Left colon (tissue), 2 donors: ENCODE measurements around the gene CLASRP. TPM values are rescaled to one million over a fixed set of nuclear protein-coding genes. Genes with fewer than 3 reads are reported as not detected.

Source experiments
- ATAC-seq: fragments of 200-7000 bp; cut with Tn5 transposase; one replicate; pipeline ENCODE4 v1.9.1; 2020; ENCODE audit warnings: mild to moderate bottlenecking, moderate library complexity
- DNase-seq, 2 donors: peaks; one replicate each; pipeline ENCODE4 v3.0.0-alpha.2; 2020
- intact Hi-C, 2 donors: fragments of 100-400 bp; cut with DNase I in 1 of 2; cut with micrococcal nuclease in 1 of 2; formaldehyde crosslinking; loops; one replicate each; pipeline versions ENCODE4 v1.11.2 to v1.14.0; 2022; cut with DNase I, micrococcal nuclease
- total RNA-seq, 2 donors: library from RNA; stranded (reverse); fragmentation: NEBNext Ultra II Directional; extraction: Animal tissue kit (Norgen Biotek cat#: 25700); gene quantifications; one replicate each; pipeline ENCODE4 v1.2.1, GENCODE V29; 2021
- donor health status: DM: no; HTN: no; CAD: no.
- donor health status: DM: yes; HTN: yes; CAD: no.

The CLASRP gene
- total RNA-seq, 2 donors from 2014 or later, result 65.3 to 92.8 TPM

- ATAC-seq (peak; percentile 90), DNase-seq (peak; percentile 56 to 58)
- intact Hi-C loops, result no loop called here
These were observed 13.2 kb downstream of the CLASRP start for GRCh38 chr19:45051929-45052579.

GRCh38 chr19:45056831-45057230 lies 18.0 kb downstream of the CLASRP start:
- intact Hi-C loops, result no loop called here
- ATAC-seq (no peak), DNase-seq (no peak)

DNA sequence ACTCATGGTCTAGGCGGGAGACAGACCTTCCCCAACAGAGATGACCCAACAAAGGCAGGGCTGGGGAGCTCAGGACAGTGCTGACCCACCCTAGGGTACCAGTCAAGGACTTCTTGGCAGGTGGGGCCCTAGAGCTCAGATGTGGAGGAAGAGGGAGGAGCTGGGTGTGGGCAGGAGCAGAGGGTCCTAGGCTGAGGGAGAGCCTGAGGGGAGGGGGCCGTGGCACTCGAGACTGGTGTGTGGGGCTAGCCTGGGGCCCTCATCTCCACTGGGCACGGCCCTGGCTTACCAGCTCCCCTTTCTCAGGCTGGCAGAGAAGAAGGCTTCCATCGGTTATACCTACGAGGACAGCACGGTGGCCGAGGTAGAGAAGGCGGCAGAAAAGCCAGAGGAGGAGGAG lies 18.6 kb downstream of the CLASRP start:
- intact Hi-C loops, result no loop called here
- DNase-seq, result no peak
- ATAC-seq, result no peak

DNA sequence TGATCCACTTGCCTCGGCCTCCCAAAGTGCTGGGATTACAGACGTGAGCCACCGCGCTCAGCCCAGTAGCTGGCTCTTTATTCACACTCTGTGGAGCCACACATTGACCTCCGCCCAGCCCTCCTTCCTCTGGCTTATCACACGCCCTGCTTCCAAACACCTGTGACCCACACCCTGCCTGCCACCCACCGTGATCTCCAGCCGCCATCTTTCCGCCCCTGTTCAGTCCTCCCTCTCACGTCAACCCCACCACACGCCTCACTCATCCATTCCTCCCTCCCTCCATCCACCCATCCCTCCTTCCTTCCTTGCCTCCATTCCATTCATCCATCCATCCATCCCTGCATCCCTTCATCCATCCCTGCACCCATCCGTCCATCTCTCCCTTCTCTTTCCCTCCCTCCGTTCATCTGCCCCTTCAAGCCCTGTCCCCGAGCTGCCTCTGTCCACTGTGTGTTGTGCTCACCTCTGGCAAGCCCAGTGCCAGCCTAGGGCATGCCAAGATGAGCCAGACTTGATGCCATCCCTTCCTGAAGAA lies 19.8 kb downstream of the CLASRP start:
- ATAC-seq (no peak), DNase-seq (no peak)
- intact Hi-C loops, result no loop called here

DNA sequence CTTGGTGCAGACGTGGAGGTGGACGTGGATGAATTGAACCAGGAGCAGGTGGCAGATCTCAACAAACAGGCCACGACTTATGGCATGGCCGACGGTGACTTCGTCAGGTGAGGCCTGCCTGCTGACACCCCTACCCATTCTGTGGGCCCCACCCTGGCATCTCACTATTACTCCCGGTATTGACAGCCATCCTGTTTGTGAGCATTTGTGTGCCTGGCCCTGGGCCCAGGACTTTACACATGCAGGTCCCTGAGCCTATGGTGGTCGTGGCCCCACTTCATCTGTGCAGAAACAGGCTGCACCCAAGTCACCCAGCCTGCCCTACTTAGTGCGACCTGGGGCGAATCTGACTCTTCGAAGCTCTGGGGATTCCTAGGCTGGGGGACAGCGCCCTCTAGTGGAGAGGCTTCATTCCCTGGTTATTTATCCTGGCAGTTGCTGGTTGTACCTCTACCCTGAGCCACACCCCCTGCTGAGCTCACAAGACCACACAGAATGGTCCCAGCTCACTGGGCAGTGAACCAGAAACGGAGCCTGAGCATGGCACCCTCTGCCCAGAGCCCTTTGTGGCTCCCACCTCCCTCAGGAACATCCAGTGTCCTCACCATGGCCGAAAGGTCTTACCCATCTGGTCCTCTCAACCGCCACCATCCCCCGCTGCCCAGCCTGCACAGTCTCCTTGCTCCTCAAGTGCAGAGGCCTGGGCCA lies 20.6 kb downstream of the CLASRP start:
- peak; percentile 81 for ATAC-seq
- DNase-seq, result peak; percentile 68 to 89
- intact Hi-C loops, result no loop called here

DNA sequence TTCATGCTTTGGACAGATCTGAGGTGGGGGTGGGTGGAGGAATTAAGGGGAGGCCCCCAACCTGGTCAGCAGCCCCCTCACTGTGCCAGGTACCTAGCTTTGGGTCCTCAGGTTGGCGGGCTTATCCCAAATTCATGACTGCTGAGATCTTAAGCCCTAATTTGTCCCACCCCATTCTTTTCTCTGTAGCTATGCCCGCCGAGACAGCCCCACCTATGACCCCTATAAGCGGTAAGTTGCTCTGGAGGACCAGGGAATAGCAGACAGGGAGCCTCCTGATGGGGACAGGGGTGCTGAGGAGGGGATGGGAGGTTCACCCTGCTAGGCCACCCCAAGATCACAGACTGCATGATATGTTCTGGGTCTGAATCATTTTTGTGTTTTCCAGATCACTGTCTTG lies 23.1 kb downstream of the CLASRP start:
- intact Hi-C loops, result no loop called here
- DNase-seq (no peak), ATAC-seq (no peak)

GRCh38 chr19:45063851-45064801 lies 25.3 kb downstream of the CLASRP start:
- no peak for DNase-seq
- intact Hi-C loops, result no loop called here
- no peak for ATAC-seq

DNA sequence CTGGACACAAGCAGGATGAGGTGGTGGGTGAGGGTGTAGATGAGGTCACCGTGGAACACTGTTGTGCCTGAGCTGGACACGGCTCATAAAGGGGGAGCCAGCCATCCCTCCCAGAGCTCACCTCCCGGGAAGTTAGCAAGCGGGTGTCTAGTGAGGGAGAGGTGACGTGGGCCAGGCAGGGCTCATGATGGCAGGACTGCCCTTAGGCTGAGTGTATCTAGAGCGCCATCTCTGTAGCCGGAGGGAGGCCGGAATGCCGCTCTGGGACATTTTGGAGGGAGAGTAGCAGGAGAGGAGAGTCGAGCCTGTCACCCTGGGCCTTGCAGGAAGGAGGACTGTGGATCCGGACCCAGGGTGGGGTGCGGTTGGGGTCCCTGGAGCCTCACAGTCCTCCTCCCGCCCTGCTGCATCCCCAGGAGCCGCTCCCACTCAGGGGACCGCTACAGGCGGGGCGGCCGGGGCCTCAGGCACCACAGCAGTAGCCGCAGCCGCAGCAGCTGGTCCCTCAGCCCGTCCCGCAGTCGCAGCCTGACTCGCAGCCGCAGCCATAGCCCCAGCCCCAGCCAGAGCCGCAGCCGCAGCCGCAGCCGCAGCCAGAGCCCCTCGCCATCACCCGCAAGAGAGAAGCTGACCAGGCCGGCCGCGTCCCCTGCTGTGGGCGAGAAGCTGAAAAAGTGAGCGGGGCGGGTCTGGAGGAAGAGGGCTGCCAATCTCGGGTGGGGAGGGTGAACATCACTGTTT lies 28.2 kb downstream of the CLASRP start:
- intact Hi-C loops, result no loop called here
- ATAC-seq (no peak), DNase-seq (no peak)

GRCh38 chr19:45068041-45068440 lies 29.2 kb downstream of the CLASRP start:
- intact Hi-C loops, result no loop called here
- DNase-seq (no peak), ATAC-seq (no peak)

DNA sequence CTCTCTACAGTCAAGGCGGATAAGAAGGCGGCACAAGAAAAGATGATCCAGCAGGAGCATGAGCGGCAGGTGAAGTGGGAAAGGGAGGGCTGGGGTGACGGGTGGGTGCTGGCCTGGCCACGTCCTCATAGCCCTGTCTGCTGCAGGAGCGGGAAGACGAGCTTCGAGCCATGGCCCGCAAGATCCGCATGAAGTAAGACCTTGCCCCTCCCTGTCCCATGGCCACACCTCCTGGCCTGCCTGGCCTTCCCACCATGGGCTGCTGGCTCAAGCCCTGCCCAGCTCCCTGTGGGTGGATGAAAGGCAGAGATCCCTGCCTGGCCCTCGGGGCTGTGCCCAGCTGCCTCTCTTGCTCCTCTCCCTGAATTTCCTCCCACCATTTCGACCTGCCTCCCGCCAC lies 30.2 kb downstream of the CLASRP start:
- DNase-seq (peak in 1 of 2 donors; percentile 69), ATAC-seq (peak; percentile 89)
- intact Hi-C loops, result no loop called here

DNA sequence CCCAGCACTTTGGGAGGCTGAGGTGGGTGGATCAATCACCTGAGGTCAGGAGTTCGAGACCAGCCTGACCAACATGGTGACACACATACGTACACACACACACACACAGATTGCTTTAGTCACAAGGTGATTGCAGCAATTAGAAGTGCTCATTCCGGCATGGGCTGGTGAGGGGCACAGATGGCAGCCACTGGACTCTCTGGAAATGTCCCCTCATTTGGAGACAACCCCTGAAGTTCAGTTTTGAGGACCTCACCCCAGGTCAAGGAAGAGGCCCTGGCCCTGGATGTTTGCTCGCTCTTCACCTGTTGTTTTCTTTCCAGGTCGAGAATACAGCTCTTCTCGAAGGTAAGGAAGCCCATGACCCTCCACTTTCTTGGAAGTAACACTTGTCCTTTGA lies 31.4 kb downstream of the CLASRP start:
- ATAC-seq (no peak), DNase-seq (no peak)
- intact Hi-C loops, result no loop called here

DNA sequence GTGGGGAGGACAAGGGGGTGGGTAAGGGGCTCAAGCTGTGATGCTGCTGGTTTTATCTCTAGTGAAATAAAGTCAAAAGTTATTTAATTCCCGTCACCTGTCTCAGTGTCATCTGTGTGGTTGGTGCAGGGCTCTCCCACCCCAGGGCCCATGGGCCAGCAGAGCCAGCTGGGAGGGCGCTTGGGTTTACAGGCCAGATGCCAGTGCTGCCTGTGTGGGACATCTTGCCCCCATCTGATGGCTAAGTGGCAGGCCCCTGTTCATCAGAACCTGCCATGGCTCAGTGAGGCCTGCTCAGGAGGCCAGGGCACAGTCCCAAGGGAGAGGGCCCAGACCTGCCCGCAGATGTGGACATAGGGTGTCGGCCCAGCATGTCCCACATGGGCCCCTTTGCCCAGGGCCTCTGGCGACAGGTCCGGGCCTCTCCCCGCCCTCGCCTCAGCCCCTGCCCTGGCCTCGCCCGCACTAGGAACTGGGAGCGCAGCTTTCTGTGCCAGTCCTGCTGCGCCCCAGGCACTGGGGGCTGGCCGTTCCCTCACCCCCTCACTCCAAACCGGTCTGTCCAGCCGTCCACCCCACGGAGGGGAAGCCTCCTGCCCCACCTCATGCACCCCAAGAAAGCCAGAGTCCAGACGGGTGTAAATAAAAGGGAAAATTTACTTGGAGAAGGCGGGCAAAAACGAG lies 32.2 kb downstream of the CLASRP start:
- ATAC-seq (no peak), DNase-seq (no peak)
- intact Hi-C loops, result no loop called here

DNA sequence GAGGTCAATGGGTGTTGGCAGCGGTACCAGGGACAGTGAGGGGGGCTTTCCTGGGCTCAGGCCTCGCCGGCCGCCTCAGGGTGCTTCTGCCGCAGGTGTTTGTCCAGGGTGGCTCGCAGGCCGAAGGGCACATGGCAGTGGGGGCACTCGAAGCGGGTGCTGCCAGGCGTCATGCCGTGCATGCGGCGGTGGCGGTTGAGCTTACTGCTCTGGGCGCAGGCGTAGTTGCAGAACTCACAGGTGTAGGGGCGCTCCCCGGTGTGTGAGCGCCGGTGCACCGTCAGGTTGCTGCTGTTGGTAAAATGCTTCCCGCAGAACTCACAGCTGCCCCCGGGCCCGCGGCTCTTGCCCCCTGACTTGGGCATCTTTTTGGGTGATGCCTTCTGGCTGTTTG lies 32.7 kb downstream of the CLASRP start:
- ATAC-seq (no peak), DNase-seq (no peak)
- intact Hi-C loops, result no loop called here

GRCh38 chr19:45071969-45072790 lies 33.3 kb downstream of the CLASRP start:
- ATAC-seq, result no peak
- no peak for DNase-seq
- intact Hi-C loops, result no loop called here

DNA sequence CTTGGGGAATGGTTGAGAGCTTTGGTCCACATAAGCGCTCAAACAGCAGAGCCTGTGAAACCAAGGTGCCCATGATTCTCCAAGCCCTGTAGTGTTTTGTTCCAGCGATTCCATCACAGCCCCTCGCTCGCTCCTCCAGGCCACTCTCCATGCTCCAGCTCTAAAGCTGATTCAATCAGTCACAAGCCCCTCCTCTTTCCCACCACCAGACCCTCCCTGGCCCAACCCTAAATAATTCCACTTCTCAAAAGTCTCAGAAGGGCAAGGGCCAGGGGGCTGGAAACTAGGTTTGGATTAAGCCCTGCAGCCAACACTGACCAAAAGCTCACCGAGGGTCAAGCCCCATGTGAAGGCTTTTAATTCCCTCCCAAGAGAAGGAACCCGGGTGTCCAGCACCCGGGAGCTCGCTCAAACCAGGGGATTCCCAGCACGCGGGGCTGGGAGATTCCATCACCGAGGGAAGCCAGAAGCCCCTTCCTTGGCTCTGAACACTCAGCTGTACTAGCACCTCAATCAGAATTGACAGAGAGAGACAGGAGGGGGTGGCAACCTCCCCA lies 36.0 kb downstream of the CLASRP start:
- intact Hi-C loops, result no loop called here
- no peak for DNase-seq
- no peak for ATAC-seq

- ATAC-seq (peak; percentile 69), DNase-seq (peak; percentile 89 to 95)
- intact Hi-C loops, result no loop called here
These were observed 36.6 kb downstream of the CLASRP start for GRCh38 chr19:45075301-45076028.
